ENCODE results near the gene COL23A1. TPM values are rescaled to one million over a fixed set of nuclear protein-coding genes. Genes with fewer than 3 reads are reported as not detected.

The COL23A1 gene
- total RNA-seq, 1 donor from 2014 or later = 4.3 TPM

DNA sequence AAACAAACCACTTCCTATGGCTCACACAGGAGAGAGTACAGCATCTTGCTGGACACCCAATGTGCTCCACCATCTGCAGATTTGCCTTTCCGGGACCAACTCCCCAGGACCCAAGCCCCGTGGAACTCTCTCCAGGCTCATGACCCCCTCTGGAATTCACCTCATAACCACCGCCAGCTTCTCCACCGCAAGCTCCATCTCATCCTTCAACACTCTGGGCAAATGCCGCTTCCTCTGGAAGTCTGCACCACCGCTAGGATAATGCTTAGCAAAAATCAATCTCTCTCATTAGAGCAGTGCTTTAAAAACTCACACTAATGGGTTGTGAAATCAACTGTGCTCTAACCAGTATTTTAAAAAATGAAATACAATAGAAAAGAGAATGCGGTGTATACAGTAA is 150.0 kb downstream of the COL23A1 start:
- Histone ChIP-seq H3K4me3 (no peak overlapping the region), H3K27ac (no peak overlapping the region), H3K36me3 (no peaks in the 10 kb centered on the region), H3K4me1 (no peaks in the 10 kb centered on the region), H3K9me3 (no peaks in the 10 kb centered on the region), H3K27me3 (no peaks in the 10 kb centered on the region)
- DNase-seq (ENCODE audit: low spot score in 2 of 2) = no peak
- intact Hi-C loops (cut with DNase I) = no loop called here
- no peak for TF ChIP-seq CTCF (IDR thresholded peaks at IDR 0.05)

GRCh38 chr5:178439493-178440180 is 150.6 kb downstream of the COL23A1 start:
- intact Hi-C loops (cut with DNase I) = no loop called here
- Histone ChIP-seq H3K27ac (no peak overlapping the region), H3K27me3 (no peaks in the 10 kb centered on the region), H3K9me3 (no peaks in the 10 kb centered on the region), H3K36me3 (no peaks in the 10 kb centered on the region), H3K4me3 (no peak overlapping the region), H3K4me1 (no peaks in the 10 kb centered on the region)
- TF ChIP-seq CTCF (IDR thresholded peaks at IDR 0.05) = no peak
- no peak for DNase-seq (ENCODE audit: low spot score in 2 of 2)

DNA sequence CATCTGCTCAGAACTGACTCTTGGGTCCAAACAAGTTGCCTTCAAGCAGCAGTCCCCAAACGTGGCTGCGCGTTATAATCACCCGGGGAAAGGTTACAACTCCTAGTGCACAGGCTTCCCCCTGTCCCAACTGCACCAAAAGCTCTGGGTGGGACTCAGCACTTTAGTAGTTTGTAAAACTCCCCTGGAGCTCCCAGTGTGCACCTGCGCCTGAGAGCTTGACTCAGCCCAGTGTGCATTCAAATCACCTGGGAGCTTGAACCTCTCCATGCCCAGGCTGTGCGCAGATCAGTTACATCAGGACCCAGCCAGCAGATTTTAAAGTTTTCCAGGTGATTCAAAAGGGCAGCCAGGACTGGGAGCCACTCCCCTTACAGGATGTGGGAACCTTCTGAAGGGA is 151.4 kb downstream of the COL23A1 start:
- DNase-seq (ENCODE audit: low spot score in 2 of 2) = no peak

GRCh38 chr5:178437386-178438075 is 152.7 kb downstream of the COL23A1 start:
- H3K4me3 ChIP-seq = no peak overlapping the region
- intact Hi-C loops (cut with DNase I) = no loop called here
- H3K9me3 ChIP-seq = no peaks in the 10 kb centered on the region
- H3K27ac ChIP-seq = no peak overlapping the region
- no peaks in the 10 kb centered on the region for H3K27me3 ChIP-seq
- no peaks in the 10 kb centered on the region for H3K4me1 ChIP-seq
- DNase-seq (ENCODE audit: low spot score in 2 of 2) = no peak
- no peaks in the 10 kb centered on the region for H3K36me3 ChIP-seq
- no peak for TF ChIP-seq CTCF (IDR thresholded peaks at IDR 0.05)

More for the DNA sequence above, 151.4 kb downstream of the COL23A1 start:
- H3K4me1 ChIP-seq = no peaks in the 10 kb centered on the region
- H3K27ac ChIP-seq = no peak overlapping the region
- no peaks in the 10 kb centered on the region for H3K27me3 ChIP-seq
- no peaks in the 10 kb centered on the region for H3K9me3 ChIP-seq
- no peak overlapping the region for H3K4me3 ChIP-seq
- H3K36me3 ChIP-seq = no peaks in the 10 kb centered on the region
- intact Hi-C loops (cut with DNase I) = no loop called here
- no peak for TF ChIP-seq CTCF (IDR thresholded peaks at IDR 0.05)

- H3K4me3 ChIP-seq = no peak overlapping the region
- H3K27me3 ChIP-seq = no peaks in the 10 kb centered on the region
- no peak overlapping the region for H3K27ac ChIP-seq
- H3K9me3 ChIP-seq = no peaks in the 10 kb centered on the region
- H3K4me1 ChIP-seq = no peaks in the 10 kb centered on the region
- TF ChIP-seq CTCF (IDR thresholded peaks at IDR 0.05) = no peak
- intact Hi-C loops (cut with DNase I) = no loop called here
- H3K36me3 ChIP-seq = no peaks in the 10 kb centered on the region
- DNase-seq (ENCODE audit: low spot score in 2 of 2) = no peak
Measured at GRCh38 chr5:178436326-178436940, 153.8 kb downstream of the COL23A1 start.

Data from ascending aorta (tissue), 2 donors.